ENCODE results near the gene ROBO3. TPM values are rescaled to one million over a fixed set of nuclear protein-coding genes. Genes with fewer than 3 reads are reported as not detected.
A peak's percentile ranks its signal among the peaks of the same experiment; 100 is the strongest.

ROBO3 gene
- total RNA-seq, 4 donors from 2014 or later: 6.7 to 19.8 (median 10.1) TPM

DNA sequence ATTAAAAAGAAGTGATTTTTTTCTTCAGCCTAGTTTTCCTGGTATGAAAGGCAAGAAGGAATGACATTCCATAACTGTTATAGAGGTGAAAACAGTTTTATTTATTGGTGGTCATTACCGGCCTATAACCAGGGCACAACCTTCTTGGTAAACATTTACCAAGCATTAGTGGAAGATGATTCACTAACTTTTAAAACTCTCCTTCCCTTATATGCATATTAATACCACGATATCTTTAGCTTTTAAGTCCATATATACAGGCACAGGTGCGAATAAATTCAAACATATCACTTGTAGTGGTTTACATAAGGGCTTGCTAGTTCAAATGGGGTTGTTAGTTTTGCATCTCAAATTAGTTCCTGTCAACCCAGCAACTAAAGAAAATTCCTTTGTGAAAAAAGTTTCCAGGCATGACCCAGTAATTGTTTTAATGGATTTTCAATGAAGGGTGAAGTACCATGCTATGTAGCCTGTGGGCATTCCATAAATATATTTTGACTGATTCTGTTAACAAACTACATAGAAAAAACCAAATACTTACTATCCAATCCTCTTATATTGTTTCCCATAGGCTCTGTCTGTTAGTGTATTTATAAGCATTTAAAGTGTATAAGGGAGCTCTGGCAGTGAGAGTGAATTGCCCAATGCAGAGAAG, 30.6 kb upstream of the ROBO3 start:
- Histone ChIP-seq H3K9me3 (no peaks in the 10 kb centered on the region), H3K27ac (no peak overlapping the region), H3K4me3 (replicated peaks in 1 of 3) (no peak overlapping the region), H3K36me3 (no peaks in the 10 kb centered on the region), H3K27me3 (no peaks in the 10 kb centered on the region), H3K4me1 (peaks cover 9 to 24% of the 10 kb centered on the region in 2 donors)
- TF ChIP-seq, protein P1, sequence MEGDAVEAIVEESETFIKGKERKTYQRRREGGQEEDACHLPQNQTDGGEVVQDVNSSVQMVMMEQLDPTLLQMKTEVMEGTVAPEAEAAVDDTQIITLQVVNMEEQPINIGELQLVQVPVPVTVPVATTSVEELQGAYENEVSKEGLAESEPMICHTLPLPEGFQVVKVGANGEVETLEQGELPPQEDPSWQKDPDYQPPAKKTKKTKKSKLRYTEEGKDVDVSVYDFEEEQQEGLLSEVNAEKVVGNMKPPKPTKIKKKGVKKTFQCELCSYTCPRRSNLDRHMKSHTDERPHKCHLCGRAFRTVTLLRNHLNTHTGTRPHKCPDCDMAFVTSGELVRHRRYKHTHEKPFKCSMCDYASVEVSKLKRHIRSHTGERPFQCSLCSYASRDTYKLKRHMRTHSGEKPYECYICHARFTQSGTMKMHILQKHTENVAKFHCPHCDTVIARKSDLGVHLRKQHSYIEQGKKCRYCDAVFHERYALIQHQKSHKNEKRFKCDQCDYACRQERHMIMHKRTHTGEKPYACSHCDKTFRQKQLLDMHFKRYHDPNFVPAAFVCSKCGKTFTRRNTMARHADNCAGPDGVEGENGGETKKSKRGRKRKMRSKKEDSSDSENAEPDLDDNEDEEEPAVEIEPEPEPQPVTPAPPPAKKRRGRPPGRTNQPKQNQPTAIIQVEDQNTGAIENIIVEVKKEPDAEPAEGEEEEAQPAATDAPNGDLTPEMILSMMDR (IDR thresholded peaks at IDR 0.05): no peak
- no peak for TF ChIP-seq POLR2A (IDR thresholded peaks at IDR 0.05)
- 63 to 66% methylated on average over 3 of the region's 3 CpGs for WGBS, 2 donors
- intact Hi-C loops (cut with DNase I): loop anchor here (5.0 kb wide), 1 partner anchor 187 kb away; no protein-coding TSS in a partner anchor
- DNase-seq: no peak

- Histone ChIP-seq H3K27me3 (no peaks in the 10 kb centered on the region), H3K4me1 (peaks cover 12 to 28% of the 10 kb centered on the region in 2 donors), H3K4me3 (replicated peaks in 1 of 3) (no peak overlapping the region), H3K36me3 (no peaks in the 10 kb centered on the region), H3K27ac (peak overlapping the region in 2 of 3 donors; percentile 69 to 92), H3K9me3 (no peaks in the 10 kb centered on the region)
- intact Hi-C loops (cut with DNase I): loop anchor here (2.0 to 5.0 kb wide), 2 partner anchors 167 to 189 kb away; no protein-coding TSS in a partner anchor
- TF ChIP-seq, protein P1 (IDR thresholded peaks at IDR 0.05): no peak
- no peak for TF ChIP-seq POLR2A (IDR thresholded peaks at IDR 0.05)
- WGBS, 2 donors: 84 to 90% methylated on average over 8 of the region's 8 CpGs
- peak; percentile 15 to 39 for DNase-seq
Observed at GRCh38 chr11:124835918-124836317, 29.3 kb upstream of the ROBO3 start.

DNA sequence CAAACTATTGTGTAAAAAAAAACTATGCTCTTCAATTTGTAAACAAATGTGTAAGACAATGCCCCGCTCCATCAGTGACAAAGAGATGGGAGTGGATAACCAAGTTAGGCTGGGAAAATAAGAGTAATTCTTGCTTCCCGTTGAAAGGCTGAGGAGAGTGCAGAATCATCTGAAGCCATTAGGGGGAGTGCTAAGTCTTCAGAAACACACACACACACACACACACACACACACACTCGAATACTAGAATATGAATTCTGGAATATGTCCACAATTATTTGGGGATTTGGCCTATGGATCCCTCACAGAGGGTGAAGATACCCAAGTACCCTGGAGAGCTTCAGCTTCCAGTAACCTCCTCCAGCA, 27.8 kb upstream of the ROBO3 start:
- no peaks in the 10 kb centered on the region for H3K27me3 ChIP-seq
- intact Hi-C loops (cut with DNase I): loop anchor here (2.0 to 5.0 kb wide), 2 partner anchors 169 to 190 kb away; no protein-coding TSS in a partner anchor
- TF ChIP-seq POLR2A (IDR thresholded peaks at IDR 0.05): no peak
- TF ChIP-seq, protein P1 (IDR thresholded peaks at IDR 0.05): peak in 5 of 6 experiments; percentile 22 to 61 (median 41)
- H3K4me3 ChIP-seq (replicated peaks in 1 of 3): no peak overlapping the region
- H3K36me3 ChIP-seq: no peaks in the 10 kb centered on the region
- H3K27ac ChIP-seq: peak overlapping the region in 1 of 3 donors; percentile 92
- DNase-seq: peak; percentile 23 to 39
- H3K9me3 ChIP-seq: no peaks in the 10 kb centered on the region
- 24 to 31% methylated on average over 3 of the region's 3 CpGs for WGBS, 2 donors
- H3K4me1 ChIP-seq: peaks cover 12 to 31% of the 10 kb centered on the region in 2 donors

- Histone ChIP-seq H3K4me3 (replicated peaks in 1 of 3) (peak overlapping the region in 1 of 3 donors; percentile 36), H3K9me3 (no peaks in the 10 kb centered on the region), H3K4me1 (peaks cover 12 to 41% of the 10 kb centered on the region in 2 donors), H3K27ac (no peak overlapping the region), H3K27me3 (no peaks in the 10 kb centered on the region), H3K36me3 (no peaks in the 10 kb centered on the region)
- WGBS, 2 donors: 42 to 47% methylated on average over 5 of the region's 5 CpGs
- TF ChIP-seq POLR2A (IDR thresholded peaks at IDR 0.05): no peak
- TF ChIP-seq, protein P1 (IDR thresholded peaks at IDR 0.05): no peak
- intact Hi-C loops (cut with DNase I): loop anchor here (5.0 kb wide), 1 partner anchor 191 kb away; no protein-coding TSS in a partner anchor
- no peak for DNase-seq
Observed at GRCh38 chr11:124838805-124839127, 26.5 kb upstream of the ROBO3 start.

Measured in thyroid gland (tissue), 4 donors.